ENCODE results near the gene ADPRS.

Gene ADPRS

GRCh38 chr1:36089393-36090121 is 865 bp downstream of the ADPRS start:
- Histone ChIP-seq H3K4me3 (peak overlapping the region; percentile 71 to 86), H3K27ac (peak overlapping the region; percentile 87 to 90), H3K9me3 (no peaks in the 10 kb centered on the region), H3K36me3 (peaks cover 31 to 43% (median 37%) of the 10 kb centered on the region in 3 donors), H3K4me1 (peaks cover 0 to 46% (median 33%) of the 10 kb centered on the region in 4 donors), H3K27me3 (peaks cover 0 to 20% of the 10 kb centered on the region in 2 donors)
- peak in 1 of 2 donors; percentile 60 for DNase-seq
- intact Hi-C loops (cut with DNase I; ENCODE audit: low total_unique reads) = no loop called here
- TF ChIP-seq CTCF (IDR thresholded peaks at IDR 0.05) = no peak

DNA sequence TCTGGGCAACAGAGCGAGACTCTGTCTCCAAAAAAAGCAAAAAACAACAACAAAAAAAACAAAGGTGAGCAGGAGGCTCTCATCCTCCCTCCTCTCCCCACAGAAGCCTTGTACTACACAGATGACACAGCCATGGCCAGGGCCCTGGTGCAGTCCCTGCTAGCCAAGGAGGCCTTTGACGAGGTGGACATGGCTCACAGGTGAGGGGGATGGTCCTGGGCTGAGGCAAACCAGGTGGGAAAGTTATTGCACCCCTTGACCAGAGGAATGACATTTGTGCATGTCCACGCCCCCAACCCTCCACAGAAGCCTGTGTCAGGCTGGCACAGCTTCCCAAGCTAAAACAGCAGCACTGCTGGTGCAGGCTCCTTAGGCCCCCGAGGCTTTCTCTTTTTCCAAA is 2.4 kb downstream of the ADPRS start:
- Histone ChIP-seq H3K4me1 (peaks cover 0 to 49% (median 32%) of the 10 kb centered on the region in 4 donors), H3K36me3 (peaks cover 31 to 56% (median 42%) of the 10 kb centered on the region in 3 donors), H3K4me3 (no peak overlapping the region), H3K27me3 (peaks cover 0 to 7% of the 10 kb centered on the region in 2 donors), H3K27ac (no peak overlapping the region), H3K9me3 (no peaks in the 10 kb centered on the region)
- no peak for TF ChIP-seq CTCF (IDR thresholded peaks at IDR 0.05)
- peak in 1 of 2 donors; percentile 53 for DNase-seq
- intact Hi-C loops (cut with DNase I; ENCODE audit: low total_unique reads) = no loop called here

GRCh38 chr1:36091698-36092097 is 3.0 kb downstream of the ADPRS start:
- peak in 1 of 2 donors; percentile 63 for DNase-seq
- H3K9me3 ChIP-seq = no peaks in the 10 kb centered on the region
- H3K4me1 ChIP-seq = peaks cover 0 to 52% (median 33%) of the 10 kb centered on the region in 4 donors
- intact Hi-C loops (cut with DNase I; ENCODE audit: low total_unique reads) = no loop called here
- H3K27ac ChIP-seq = no peak overlapping the region
- H3K27me3 ChIP-seq = peaks cover 0 to 4% of the 10 kb centered on the region in 2 donors
- TF ChIP-seq CTCF (IDR thresholded peaks at IDR 0.05) = no peak
- no peak overlapping the region for H3K4me3 ChIP-seq
- peaks cover 31 to 60% (median 42%) of the 10 kb centered on the region in 3 donors for H3K36me3 ChIP-seq

GRCh38 chr1:36092166-36092797 is 3.6 kb downstream of the ADPRS start:
- H3K4me3 ChIP-seq = no peak overlapping the region
- H3K27me3 ChIP-seq = peaks cover 0 to 3% of the 10 kb centered on the region in 2 donors
- H3K4me1 ChIP-seq = peaks cover 0 to 52% (median 33%) of the 10 kb centered on the region in 4 donors
- no peak for TF ChIP-seq CTCF (IDR thresholded peaks at IDR 0.05)
- intact Hi-C loops (cut with DNase I; ENCODE audit: low total_unique reads) = no loop called here
- H3K27ac ChIP-seq = no peak overlapping the region
- H3K9me3 ChIP-seq = no peaks in the 10 kb centered on the region
- peaks cover 31 to 65% (median 42%) of the 10 kb centered on the region in 3 donors for H3K36me3 ChIP-seq
- DNase-seq = peak in 1 of 2 donors; percentile 42

DNA sequence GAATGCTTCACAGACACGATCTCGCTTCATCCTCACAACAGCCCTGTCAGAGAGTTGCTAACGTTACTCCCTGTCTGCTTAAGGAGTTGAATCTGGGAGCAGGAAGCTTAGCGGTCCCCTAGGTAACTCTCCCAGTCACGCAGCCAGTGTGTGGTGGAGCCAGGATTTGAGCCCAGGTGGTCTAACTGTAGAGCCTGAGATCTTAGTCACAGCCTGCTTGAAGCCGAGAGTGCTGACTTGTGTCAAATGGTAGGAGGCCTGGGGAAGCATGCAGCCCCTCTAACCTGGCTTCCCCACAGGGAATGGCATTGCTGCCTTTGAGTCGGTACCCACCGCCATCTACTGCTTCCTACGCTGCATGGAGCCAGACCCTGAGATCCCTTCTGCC is 4.1 kb downstream of the ADPRS start:
- Histone ChIP-seq H3K27ac (no peak overlapping the region), H3K9me3 (no peaks in the 10 kb centered on the region), H3K4me1 (peaks cover 0 to 51% (median 33%) of the 10 kb centered on the region in 4 donors), H3K27me3 (no peaks in the 10 kb centered on the region), H3K36me3 (peaks cover 31 to 71% (median 42%) of the 10 kb centered on the region in 3 donors), H3K4me3 (no peak overlapping the region)
- DNase-seq = peak in 1 of 2 donors; percentile 58
- intact Hi-C loops (cut with DNase I; ENCODE audit: low total_unique reads) = no loop called here
- TF ChIP-seq CTCF (IDR thresholded peaks at IDR 0.05) = no peak
